IPS-15b (cell line): Measurements from ENCODE around the gene MYO1C.
"Not testable (repeated sequence)": the region's sequence is repeated elsewhere in the genome, so short reads cannot be mapped to it uniquely, and the experiment has no call there.

ENCODE experiments used
- H3K27me3 ChIP-seq: one replicate; pipeline ENCODE4 v1.6.1; 2013; ENCODE audit warnings: low read length; ENCODE audit not compliant: control insufficient read depth, insufficient read depth
- H3K36me3 ChIP-seq: one replicate; pipeline ENCODE4 v1.6.1; 2013; ENCODE audit warnings: low read length; ENCODE audit not compliant: control insufficient read depth, insufficient read depth
- H3K4me1 ChIP-seq: one replicate; pipeline ENCODE4 v1.6.1; 2013; ENCODE audit warnings: mild to moderate bottlenecking, low read length; ENCODE audit not compliant: control insufficient read depth, insufficient read depth
- H3K4me3 ChIP-seq: one replicate; pipeline ENCODE4 v1.5.1; 2013; ENCODE audit warnings: low read depth, low read length
- H3K9ac ChIP-seq: one replicate; pipeline ENCODE4 v1.6.1; 2013; ENCODE audit warnings: low read depth, mild to moderate bottlenecking, low read length
- H3K9me3 ChIP-seq: one replicate; pipeline ENCODE4 v1.6.1; 2013; ENCODE audit warnings: mild to moderate bottlenecking, low read length; ENCODE audit not compliant: control insufficient read depth, insufficient read depth

MYO1C gene

GRCh38 chr17:1422885-1423284, 69.6 kb downstream of the MYO1C start:
- H3K4me3 ChIP-seq, result no peak overlapping the region
- H3K36me3 ChIP-seq, result peaks cover 11% of the 10 kb centered on the region
- no peak overlapping the region for H3K9ac ChIP-seq

GRCh38 chr17:1421470-1421869, 71.0 kb downstream of the MYO1C start:
- Histone ChIP-seq H3K36me3 (peaks cover 11% of the 10 kb centered on the region), H3K9ac (no peak overlapping the region), H3K4me1 (no peaks in the 10 kb centered on the region), H3K27me3 (no peaks in the 10 kb centered on the region), H3K9me3 (no peaks in the 10 kb centered on the region), H3K4me3 (no peak overlapping the region)

More at GRCh38 chr17:1422885-1423284, 69.6 kb downstream of the MYO1C start:
- no peaks in the 10 kb centered on the region for H3K4me1 ChIP-seq
- no peaks in the 10 kb centered on the region for H3K9me3 ChIP-seq
- H3K27me3 ChIP-seq, result no peaks in the 10 kb centered on the region

GRCh38 chr17:1420981-1421380, 71.5 kb downstream of the MYO1C start:
- no peaks in the 10 kb centered on the region for H3K9me3 ChIP-seq
- no peaks in the 10 kb centered on the region for H3K27me3 ChIP-seq
- H3K4me1 ChIP-seq, result no peaks in the 10 kb centered on the region
- H3K4me3 ChIP-seq, result no peak overlapping the region
- H3K36me3 ChIP-seq, result peaks cover 11% of the 10 kb centered on the region
- H3K9ac ChIP-seq, result no peak overlapping the region

- Histone ChIP-seq H3K4me1 (no peaks in the 10 kb centered on the region), H3K4me3 (no peak overlapping the region), H3K9ac (no peak overlapping the region), H3K27me3 (no peaks in the 10 kb centered on the region), H3K36me3 (peaks cover 11% of the 10 kb centered on the region), H3K9me3 (no peaks in the 10 kb centered on the region)
Observed at GRCh38 chr17:1420163-1420562, 72.3 kb downstream of the MYO1C start.

- not testable (repeated sequence) for H3K36me3 ChIP-seq, H3K4me3 ChIP-seq
Observed at GRCh38 chr17:1418476-1418875, 74.0 kb downstream of the MYO1C start.

GRCh38 chr17:1416414-1416813, 76.1 kb downstream of the MYO1C start:
- no peaks in the 10 kb centered on the region for H3K4me1 ChIP-seq
- H3K9me3 ChIP-seq, result no peaks in the 10 kb centered on the region
- H3K27me3 ChIP-seq, result no peaks in the 10 kb centered on the region
- H3K9ac ChIP-seq, result no peak overlapping the region
- peaks cover 1% of the 10 kb centered on the region for H3K36me3 ChIP-seq
- H3K4me3 ChIP-seq, result no peak overlapping the region

More at GRCh38 chr17:1418476-1418875, 74.0 kb downstream of the MYO1C start:
- H3K27me3 ChIP-seq, H3K9me3 ChIP-seq, H3K4me1 ChIP-seq, H3K9ac ChIP-seq: not testable (repeated sequence)

GRCh38 chr17:1414634-1415033, 77.9 kb downstream of the MYO1C start:
- Histone ChIP-seq H3K9ac (no peak overlapping the region), H3K27me3 (no peaks in the 10 kb centered on the region), H3K4me1 (no peaks in the 10 kb centered on the region)

More at GRCh38 chr17:1414634-1415033, 77.9 kb downstream of the MYO1C start:
- Histone ChIP-seq H3K9me3 (no peaks in the 10 kb centered on the region), H3K4me3 (no peak overlapping the region), H3K36me3 (no peaks in the 10 kb centered on the region)
